GM19099 (cell line): Measurements from ENCODE around the gene TNN.

Experiments used
- POLR2A ChIP-seq: IDR thresholded peaks from 3 replicates; pipeline ENCODE4 v1.6.1; 2011; ENCODE audit warnings: low read depth; ENCODE audit not compliant: insufficient read length; ENCODE audit errors: extremely low read depth

The TNN gene

DNA sequence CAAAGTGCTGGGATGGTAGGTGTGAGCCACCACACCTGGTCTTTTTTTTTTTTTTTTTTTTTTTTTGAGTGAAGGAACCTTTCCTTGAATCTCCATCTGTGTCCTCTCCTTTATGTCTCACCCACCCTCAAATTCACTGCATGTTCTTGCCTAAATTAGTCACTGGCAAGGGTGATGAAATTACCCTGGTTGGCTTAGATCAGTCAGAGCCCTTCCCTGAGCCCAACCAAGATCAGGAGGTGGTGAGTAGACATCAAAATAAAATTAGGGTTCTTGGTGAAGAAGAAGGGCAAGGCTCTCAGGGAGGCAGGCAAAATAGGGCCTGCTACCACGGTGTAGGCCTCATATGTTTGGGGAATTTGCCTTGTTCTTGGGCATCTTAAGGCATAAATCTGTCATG lies 5.3 kb upstream of the TNN start:
- no peak for TF ChIP-seq POLR2A

DNA sequence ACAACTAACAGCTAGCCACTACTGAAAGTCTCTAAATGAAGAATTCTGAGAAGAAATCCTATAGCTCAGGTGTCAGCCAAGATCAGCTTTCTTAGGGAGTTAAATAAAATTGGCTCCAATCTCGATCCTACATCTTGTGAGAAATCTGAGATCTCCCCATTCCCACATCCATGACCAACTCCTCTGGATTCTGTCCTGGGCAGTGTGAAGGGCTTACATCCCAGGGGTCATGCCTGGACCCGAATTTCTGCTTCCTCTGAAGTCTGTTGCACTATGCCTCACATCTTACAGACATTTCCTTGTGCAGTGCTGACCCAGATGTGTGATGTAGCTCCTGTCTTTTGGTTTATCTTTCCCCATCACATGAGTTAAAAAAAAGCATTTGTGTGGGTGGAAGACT lies 4.8 kb upstream of the TNN start:
- TF ChIP-seq POLR2A = no peak

DNA sequence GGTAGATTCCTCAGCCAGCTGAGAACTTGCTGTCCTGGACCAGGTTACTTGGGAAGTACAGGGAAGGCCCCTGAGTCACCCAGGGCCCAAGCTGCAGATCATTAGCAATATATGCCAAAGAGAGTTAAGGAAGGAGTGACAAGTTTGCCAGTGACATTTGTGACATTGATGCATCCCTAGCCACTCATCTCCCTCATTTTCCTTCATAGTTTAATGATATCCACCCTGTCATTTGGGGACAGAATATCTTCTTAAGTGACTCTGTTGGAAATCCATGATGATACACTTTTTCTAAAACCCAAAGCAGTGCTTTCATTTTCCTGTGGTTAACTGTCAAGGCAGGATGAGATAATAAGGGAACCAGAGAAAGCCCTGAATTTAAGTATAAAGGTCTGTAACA lies 3.2 kb downstream of the TNN start:
- no peak for TF ChIP-seq POLR2A

DNA sequence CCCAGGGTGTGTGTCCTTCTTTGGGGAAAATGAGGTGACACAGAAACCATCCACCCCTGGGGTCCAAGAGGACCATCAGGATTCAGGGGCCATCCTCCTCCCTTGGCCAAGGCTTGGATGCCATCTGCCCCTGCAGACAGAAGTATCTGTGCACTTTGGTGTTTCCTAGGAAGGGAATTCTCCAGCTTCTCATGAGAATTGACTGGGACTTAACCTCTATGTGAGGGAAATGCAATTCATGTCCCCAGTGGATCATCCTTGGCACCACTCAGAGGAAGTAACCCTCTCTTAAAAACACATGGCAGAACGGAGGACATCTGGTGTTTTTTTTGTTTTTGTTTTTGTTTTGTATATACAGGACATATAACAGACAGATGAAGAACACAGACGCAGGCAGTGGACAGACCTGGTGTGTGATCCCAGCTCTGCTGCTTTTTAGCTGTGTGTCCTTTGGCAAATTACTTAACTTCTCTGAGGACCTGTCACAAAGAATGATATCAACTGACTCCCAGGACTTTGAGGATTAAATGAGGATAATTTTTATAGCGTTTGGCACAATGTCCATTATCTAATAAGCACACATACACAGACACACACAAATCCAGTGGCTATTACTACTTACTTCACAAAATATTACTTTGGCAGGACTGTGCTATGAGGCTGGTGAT lies 3.8 kb downstream of the TNN start:
- TF ChIP-seq POLR2A = no peak

DNA sequence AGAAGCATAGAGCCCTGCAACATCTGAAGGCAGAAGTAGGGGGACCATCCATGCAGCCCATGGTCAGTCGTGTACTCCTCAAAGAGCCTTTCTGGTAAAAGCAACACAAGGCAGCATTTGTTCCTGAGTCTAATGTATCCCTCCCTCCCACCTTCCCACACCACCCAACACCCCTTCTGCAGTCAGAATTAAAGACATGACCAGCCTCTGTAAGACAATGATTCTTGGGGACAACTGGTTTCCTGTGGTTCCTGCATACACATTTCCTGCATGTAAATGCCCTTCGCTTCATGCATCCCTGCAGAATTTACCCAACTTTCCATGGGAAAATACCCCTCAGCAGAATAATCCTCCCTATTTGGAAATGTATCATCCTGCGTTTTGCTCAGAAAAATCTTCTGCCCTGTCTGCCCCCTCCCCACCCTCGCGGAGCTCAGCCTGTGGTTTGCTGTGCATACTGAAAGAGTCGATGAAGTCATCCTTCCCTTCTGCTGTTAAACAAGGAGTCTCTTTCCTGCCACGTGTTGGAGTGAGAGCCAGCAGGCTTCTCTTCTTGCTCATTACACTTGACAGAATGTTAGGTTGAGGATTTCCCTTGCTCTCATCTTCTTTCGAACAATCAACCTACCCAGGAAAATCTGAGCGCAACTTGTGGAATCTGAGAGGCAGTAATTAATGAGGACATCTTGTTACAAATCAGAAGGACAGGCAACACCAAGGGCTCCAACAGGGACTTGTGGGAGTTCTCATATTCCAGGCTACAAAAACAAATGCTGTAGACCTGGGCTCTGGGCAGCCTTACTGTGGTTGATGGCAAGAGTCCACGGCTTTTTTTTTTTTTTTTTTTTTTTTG lies 4.7 kb downstream of the TNN start:
- TF ChIP-seq POLR2A = no peak

DNA sequence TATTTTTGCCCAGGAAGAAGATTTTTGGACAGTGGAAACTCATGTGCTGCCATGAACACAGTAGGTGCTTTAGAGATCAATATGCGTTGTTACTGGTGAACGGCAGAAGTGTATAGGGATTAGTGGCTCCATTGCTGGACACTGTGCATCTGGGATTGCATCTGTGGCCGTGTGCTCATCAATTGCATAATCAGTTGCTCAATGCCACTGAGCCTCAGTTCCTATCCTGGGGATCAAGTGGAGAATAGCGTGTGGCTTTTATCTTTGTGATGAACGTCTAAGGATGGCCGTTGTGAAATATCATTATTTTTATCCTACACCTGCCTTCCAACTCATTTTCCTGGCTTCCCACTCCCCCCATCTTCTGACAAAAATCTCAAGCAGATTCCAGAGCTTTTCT lies 5.4 kb downstream of the TNN start:
- no peak for TF ChIP-seq POLR2A

DNA sequence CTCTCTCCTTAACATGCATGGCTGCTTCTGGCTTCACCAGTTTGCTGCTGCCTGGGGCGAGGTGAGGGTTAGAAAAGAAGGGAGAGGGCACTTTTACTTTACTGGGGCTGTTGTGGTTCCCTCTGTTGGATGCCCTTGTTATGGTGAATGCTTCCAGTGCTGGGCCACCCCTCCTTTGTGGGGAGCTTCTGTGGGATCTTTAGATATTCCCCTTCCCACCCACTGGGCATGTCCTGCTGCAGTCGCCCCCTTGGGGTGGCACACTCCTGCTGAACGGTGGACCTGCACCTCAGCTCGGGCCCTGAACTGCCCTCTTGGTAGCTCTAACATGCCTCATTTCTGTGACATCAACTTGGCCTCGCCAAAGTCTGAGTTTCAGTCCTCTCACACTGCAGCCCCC lies 6.0 kb downstream of the TNN start:
- no peak for TF ChIP-seq POLR2A

DNA sequence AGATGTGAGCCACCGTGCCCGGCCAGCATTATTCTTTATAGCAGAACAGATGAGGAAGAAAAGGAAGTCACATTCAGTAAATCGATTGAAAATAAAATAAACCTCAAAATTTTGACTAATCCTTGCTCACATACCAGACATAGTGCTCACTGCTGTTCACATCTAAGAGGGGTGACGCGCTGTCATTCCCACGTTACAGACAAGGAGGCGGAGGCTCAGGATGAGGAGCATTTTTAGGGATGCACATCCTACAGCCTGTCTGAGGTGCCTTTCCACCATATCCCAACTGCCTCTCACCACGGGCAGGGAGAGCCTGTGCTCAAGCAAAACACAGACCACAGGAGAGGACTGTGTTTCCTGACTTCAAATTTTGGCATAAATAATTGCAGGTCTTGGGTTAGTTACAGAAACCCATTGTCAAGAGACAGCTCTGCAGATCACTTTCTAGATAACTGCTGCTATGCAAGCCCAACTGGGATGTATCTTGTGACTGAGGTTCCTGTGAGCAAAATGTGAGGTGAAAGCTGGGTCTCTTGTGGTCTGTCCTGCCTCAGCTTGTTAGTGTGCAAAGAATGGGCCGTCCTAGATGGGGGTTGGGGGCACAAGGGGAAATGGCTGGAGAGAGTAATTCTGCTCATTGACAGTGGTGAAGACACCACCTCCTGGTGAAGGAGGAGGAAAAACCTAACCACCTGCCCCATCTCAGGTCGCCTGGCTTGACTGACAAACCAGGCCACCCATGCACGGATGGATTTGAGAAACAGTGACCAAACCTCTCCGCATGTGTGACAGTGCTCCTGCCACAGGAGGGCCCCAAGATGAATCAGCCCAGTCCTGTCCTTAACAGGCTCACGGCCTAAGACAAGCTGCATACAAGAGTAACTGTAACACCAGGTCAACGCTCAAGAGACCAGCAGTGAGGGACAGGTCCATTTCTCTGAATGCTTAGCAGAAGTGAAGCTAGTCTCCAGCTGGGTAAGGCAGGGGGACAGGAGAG lies 8.2 kb downstream of the TNN start:
- no peak for TF ChIP-seq POLR2A

DNA sequence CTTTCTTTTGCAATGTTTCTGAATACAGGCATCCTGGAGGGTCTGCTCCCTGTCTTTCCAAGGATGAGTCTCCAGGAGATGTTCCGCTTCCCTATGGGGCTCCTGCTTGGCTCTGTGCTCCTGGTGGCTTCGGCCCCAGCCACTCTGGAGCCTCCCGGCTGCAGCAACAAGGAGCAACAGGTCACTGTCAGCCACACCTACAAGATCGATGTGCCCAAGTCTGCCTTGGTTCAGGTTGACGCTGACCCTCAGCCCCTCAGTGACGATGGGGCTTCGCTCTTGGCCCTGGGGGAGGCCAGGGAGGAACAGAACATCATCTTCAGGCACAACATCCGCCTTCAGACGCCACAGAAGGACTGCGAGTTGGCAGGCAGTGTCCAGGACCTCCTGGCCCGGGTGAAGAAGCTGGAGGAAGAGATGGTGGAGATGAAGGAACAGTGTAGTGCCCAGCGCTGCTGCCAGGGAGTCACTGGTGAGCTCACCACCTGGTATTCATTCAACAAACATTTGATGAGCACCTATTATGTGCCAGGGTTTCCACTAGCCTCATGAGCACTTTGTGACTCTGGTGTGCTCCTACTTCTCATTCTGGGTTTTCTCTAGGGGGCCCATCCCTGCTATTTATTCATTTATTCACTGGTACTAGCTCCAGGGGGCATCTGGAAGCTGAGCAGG lies 9.9 kb downstream of the TNN start:
- TF ChIP-seq POLR2A = no peak

DNA sequence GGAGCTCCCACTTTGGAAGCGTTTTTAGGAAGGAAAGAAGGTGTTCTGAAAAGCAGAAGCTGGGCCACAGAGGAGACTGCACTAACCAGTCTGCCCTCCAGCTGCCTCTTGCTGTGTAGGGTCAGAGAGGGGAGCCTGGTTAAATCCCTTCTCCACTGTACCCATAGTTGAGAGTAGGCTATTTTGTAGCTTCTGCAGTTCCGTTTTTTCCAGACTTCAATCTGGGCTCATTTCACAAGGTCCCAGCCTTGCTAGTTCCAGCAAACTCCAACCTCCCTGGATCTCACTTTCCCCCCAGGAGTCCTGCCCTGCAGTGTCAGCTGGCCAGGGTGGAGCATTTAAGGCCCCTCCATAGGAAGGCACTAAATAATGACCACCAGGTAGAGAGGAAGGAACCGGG lies 11.0 kb downstream of the TNN start:
- no peak for TF ChIP-seq POLR2A

DNA sequence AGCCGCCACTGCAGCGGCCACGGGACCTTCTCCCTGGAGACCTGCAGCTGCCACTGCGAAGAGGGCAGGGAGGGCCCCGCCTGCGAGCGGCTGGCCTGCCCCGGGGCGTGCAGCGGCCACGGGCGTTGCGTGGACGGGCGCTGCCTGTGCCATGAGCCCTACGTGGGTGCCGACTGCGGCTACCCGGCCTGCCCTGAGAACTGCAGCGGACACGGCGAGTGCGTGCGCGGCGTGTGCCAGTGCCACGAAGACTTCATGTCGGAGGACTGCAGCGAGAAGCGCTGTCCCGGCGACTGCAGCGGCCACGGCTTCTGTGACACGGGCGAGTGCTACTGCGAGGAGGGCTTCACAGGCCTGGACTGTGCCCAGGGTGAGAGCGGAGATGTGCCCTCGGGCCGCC lies 11.7 kb downstream of the TNN start:
- no peak for TF ChIP-seq POLR2A

DNA sequence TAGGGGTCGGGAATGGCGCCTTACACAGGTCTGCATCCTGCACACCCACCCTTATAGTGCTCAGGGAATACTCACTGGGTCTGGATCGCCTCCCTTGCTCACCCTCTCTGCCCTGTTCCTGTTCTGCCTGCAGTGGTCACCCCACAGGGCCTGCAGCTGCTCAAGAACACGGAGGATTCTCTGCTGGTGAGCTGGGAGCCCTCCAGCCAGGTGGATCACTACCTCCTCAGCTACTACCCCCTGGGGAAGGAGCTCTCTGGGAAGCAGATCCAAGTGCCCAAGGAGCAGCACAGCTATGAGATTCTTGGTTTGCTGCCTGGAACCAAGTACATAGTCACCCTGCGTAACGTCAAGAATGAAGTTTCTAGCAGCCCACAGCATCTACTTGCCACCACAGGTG lies 12.4 kb downstream of the TNN start:
- no peak for TF ChIP-seq POLR2A

DNA sequence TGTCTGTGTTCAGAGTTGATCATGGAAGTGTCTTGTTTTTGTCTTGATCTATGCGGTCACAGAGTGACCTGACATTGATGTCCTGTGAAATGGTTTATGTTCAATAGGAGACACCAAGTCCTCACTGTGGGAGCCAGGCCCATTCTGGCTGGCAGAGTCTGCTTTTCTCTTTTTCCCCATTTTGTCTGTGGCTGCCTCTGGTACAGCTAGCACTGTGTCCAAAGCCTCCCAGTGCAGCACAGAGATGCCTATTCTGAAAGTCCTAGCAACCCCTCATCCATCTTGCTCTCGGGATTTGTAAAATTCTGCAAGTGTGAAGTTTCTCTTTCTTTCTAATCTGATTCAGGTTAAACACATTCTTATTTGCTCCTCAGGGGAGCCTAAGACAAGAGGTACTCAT lies 14.3 kb downstream of the TNN start:
- TF ChIP-seq POLR2A = no peak

DNA sequence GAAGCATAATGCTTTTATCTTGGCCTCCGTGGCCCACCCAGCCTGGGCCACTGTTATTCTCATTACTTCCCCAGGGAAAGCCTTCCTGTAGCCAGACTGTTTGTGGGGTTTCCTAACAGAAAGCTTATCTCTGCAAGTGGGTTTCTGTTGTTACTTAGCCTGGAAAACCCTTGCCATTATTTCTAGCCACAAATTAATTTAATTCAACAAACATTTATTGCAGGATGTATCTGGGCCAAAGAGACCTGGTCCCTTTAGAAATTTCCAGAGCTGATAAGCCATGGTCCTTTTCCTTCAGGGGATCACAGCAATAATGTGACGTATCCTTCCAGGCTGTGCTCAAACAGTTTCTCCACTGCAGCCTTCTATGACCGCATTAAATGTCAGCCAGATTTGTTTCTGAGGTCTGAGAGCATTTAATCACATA lies 20.9 kb downstream of the TNN start:
- no peak for TF ChIP-seq POLR2A

DNA sequence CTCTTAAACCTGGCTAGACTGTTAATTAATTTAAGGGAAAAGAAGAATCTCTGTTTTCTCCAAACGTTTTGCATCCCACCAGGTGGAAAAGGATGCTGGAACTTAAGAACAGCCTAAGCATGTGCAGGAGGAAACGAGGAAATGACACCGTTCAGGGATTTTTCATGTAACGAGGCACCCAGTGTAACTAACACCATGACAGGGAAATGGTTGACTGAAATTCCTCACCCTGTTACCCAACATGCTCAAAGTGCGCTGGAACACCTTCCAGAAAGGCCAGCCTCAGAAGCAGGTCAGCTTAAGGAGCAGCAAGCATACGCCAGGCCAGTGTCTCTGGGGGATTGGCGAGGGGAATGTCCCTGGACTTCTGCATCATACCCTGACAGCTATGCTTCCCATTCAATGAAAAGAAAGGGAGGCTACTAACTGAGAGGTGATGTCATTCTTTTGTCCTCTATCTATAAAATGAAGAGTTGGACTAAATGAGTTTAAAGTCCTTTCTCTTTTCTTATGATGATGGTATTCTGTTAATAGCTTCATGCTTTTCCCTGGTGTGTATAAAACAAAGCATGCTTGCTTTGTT lies 21.6 kb downstream of the TNN start:
- no peak for TF ChIP-seq POLR2A

DNA sequence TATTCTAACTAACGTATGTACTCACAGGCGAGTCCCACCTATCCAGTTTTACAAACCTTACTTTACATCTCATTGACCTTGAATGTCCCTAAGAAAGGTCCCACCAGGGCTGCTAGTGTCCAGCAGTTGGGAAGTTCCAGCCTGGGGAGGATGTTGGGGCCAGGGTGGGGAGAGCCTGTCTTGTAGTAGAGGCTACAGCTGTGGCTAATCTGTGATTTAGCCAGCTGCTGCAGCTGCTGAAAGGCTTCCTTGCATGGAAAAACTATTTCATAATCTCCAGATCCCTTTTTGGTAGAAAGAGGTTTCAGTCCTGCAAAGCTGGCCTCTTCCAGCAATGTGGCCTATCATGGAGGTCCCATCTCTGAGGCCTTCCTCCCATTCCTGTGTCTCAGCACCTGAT lies 23.1 kb downstream of the TNN start:
- no peak for TF ChIP-seq POLR2A
